Small intestine (tissue), 16 donors: ENCODE measurements around the gene PRR20A. TPM values are rescaled to one million over a fixed set of nuclear protein-coding genes. Genes with fewer than 3 reads are reported as not detected.
"Not testable (repeated sequence)": the region's sequence is repeated elsewhere in the genome, so short reads cannot be mapped to it uniquely, and the experiment has no call there.

Experiments
- DNase-seq, 2 donors: peaks; one replicate each; pipeline versions ENCODE4 v3.0.0 to v3.0.0-alpha.2; 2013
- FAIRE-seq: peaks from 2 replicates; lab custom pipeline; 2012; peaks lifted over from hg19 to GRCh38; lab: Jason Lieb, UNC
- H3K27ac ChIP-seq, 3 donors: one replicate each; pipeline ENCODE4 v1.5.1; 2013; ENCODE audit warnings: low read length in 2 of 3, mild to moderate bottlenecking in 2 of 3, control low read depth in 1 of 3, inconsistent platforms in 1 of 3, low read depth in 1 of 3, moderate library complexity in 1 of 3
- H3K27me3 ChIP-seq, 3 donors: one replicate each; pipeline ENCODE4 v1.6.1; 2013; ENCODE audit warnings: low read length in 3 of 3, inconsistent platforms in 1 of 3; ENCODE audit not compliant: control insufficient read depth in 3 of 3, insufficient read depth in 3 of 3
- H3K36me3 ChIP-seq, 3 donors: one replicate each; pipeline ENCODE4 v1.6.1; 2013; ENCODE audit warnings: low read length in 3 of 3, inconsistent platforms in 1 of 3, low read depth in 1 of 3, mild to moderate bottlenecking in 1 of 3, moderate library complexity in 1 of 3; ENCODE audit not compliant: control insufficient read depth in 3 of 3, insufficient read depth in 2 of 3
- H3K4me1 ChIP-seq, 3 donors: one replicate each; pipeline ENCODE4 v1.6.1; 2013; ENCODE audit warnings: low read length in 2 of 3, inconsistent platforms in 1 of 3, low read depth in 1 of 3, mild to moderate bottlenecking in 1 of 3, moderate library complexity in 1 of 3; ENCODE audit not compliant: control insufficient read depth in 3 of 3, insufficient read depth in 2 of 3
- H3K4me3 ChIP-seq, 3 donors: one replicate each; pipeline ENCODE4 v1.5.1; 2013; ENCODE audit warnings: low read length in 3 of 3, control low read depth in 1 of 3, inconsistent platforms in 1 of 3, low read depth in 1 of 3, mild to moderate bottlenecking in 1 of 3, moderate library complexity in 1 of 3
- H3K9me3 ChIP-seq, 2 donors: one replicate each; pipeline ENCODE4 v1.6.1; 2013; ENCODE audit warnings: low read depth in 1 of 2, low read length in 1 of 2; ENCODE audit not compliant: control insufficient read depth in 2 of 2, insufficient read depth in 1 of 2
- WGBS, 3 donors: extraction: QIAGEN DNeasy Blood & Tissue Kit; methylation state at CpG; one replicate each; pipeline ENCODE4 v1.1.7; 2013; 5-methylcytosine and 5-hydroxymethylcytosine counted together
- long read RNA-seq, 10 donors: transcript quantifications; one replicate each; lab custom pipeline, GENCODE V29; 2026
- polyA plus RNA-seq, 4 donors: library from polyadenylated mRNA; stranded (reverse) in 3 of 4; unstranded in 1 of 4; fragments of 200-250 nt in 3 of 4; fragments of 120-200 nt in 1 of 4; gene quantifications; one replicate each; pipeline versions ENCODE4 v1.2.1 to v1.2.3, GENCODE V29; 2013
- donor health status: healthy with polysubstance abuse.
- donor health status: control.
- donor health status: control.
- donor health status: Bipolar disorder and iron deficiency.
- donor health status: healthy.

The PRR20A gene
- polyA plus RNA-seq, result not detected
- long read RNA-seq, donor 1, result 0 reads
- long read RNA-seq, donor 2, result 0 reads
- long read RNA-seq, donor 3, result 0 reads
- long read RNA-seq, donor 4, result 0 reads
- long read RNA-seq, donor 5, result 0 reads
- long read RNA-seq, donor 6, result 0 reads
- long read RNA-seq, donor 7, result 0 reads
- long read RNA-seq, donor 8, result 0 reads
- long read RNA-seq, donor 9, result 0 reads
- long read RNA-seq, donor 10, result 0 reads

DNA sequence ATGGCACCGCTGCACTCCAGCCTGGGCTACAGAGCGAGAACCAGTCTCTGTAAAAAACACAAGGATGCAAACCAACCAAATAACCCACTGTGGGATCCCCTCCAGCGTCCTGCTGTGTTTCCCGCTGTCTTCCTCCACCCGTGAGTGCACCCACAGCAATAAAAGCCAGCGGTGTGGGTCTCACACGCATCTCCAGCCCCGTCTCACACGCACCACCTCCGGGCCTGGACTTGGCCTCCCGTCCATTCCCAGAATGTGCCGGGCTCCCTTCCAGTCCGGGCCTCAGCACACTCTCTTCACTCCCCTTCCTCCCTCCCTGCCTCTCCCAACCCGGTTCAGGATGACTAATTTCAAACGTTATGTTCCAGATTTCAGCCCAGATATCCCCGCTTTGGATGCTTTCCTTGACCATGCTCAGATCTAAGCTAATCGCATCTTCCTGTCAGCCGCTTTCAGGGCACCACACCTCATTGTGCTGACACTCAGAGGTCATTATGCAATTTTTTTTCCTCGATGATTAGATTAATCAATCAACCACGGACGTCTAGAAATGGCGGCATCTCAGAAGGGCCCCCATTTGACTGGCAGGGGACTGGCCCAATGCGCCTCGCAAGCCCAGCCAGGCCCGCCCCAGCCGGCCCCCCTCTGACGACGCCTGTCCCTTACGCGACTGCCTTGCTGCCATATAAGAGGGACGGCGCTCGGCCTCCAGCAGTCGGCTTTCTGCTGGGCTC lies at the start of gene PRR20A:
PRR20A (plus strand) TSS at position 684 of the 734 bp plus-strand sequence. CDS start 387 bp downstream, outside the sequence.
- H3K4me3 ChIP-seq, H3K4me1 ChIP-seq, H3K36me3 ChIP-seq, FAIRE-seq, DNase-seq, H3K9me3 ChIP-seq, H3K27me3 ChIP-seq, H3K27ac ChIP-seq: not testable (repeated sequence)
- 95 to 98% (median 97%) methylated on average over 7 to 13 of the region's 34 CpGs for WGBS, 3 donors

DNA sequence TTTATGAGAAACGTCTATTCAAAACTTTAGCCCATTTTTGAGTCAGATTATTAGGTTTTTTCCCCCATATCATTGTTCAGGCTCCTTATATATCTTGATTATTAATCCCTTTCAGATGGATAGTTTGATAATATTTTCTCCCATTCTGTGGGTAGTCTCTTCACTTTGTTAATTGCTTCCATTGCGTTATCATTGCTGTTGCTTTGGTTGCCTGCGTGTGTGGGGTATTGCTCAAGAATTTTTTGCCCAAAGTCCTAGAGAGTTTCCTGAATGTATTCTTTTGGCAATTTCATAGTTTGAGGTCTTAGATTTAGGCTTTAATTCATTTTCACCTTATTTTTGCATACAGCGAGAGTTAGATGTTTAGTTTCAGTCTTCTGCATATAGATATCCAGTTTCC lies 25.8 kb upstream of the PRR20A start:
- Histone ChIP-seq H3K4me3 (no peak overlapping the region), H3K4me1 (no peaks in the 10 kb centered on the region), H3K27ac (no peak overlapping the region), H3K36me3 (no peaks in the 10 kb centered on the region), H3K27me3 (no peaks in the 10 kb centered on the region), H3K9me3 (peaks cover 0 to 6% of the 10 kb centered on the region in 2 donors)
- DNase-seq (no peak), FAIRE-seq (no peak)
- WGBS, 3 donors, result 87 to 88% (median 88%) methylated on average over 4 of the region's 4 CpGs

DNA sequence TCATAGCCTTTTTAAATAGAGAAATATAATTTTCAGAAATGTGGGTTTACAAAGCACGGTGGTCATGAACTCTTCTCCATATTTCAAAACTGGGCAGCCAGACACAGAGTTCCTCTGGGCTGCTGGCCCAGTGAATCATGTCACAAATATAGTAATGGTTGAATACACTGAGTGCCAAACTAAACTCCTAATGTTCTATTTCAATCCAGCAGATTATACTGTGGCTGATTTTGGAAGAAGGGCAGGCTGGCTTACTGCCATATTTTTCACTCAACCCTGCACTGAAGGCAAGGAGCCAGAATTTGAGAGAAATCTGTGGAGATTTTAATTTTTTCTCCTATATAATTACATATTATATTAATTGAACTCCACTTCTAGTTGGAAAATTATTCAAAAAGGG lies 17.0 kb upstream of the PRR20A start:
- no peak overlapping the region for H3K27ac ChIP-seq
- H3K4me1 ChIP-seq, result no peaks in the 10 kb centered on the region
- WGBS, 3 donors, result 53 to 68% (median 68%) methylated on average over 1 of the region's 1 CpG
- no peak for FAIRE-seq
- DNase-seq, result no peak
- no peaks in the 10 kb centered on the region for H3K36me3 ChIP-seq
- H3K9me3 ChIP-seq, result peaks cover 0 to 3% of the 10 kb centered on the region in 2 donors
- no peaks in the 10 kb centered on the region for H3K27me3 ChIP-seq
- H3K4me3 ChIP-seq, result no peak overlapping the region

DNA sequence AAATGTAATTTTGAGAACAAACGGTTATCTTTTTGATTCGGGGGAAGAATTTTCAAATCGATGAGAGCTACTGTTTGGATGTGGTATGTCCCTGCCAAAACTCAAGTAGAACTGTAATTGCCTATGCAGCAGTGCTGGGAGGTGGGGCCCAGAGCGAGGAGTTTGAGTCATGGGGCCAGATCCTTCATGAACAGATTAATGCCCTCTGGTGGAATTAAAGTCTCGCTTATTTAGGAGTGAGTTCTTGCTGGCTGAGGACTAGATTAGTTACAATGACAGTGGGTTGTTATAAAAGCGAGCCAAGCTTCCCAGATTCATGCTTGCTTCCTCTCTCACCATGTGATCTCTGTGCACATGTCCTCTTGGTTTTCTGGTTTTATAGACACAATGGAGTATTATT lies 11.8 kb upstream of the PRR20A start:
- FAIRE-seq (no peak), DNase-seq (no peak)
- no peaks in the 10 kb centered on the region for H3K4me1 ChIP-seq
- no peaks in the 10 kb centered on the region for H3K36me3 ChIP-seq
- no peak overlapping the region for H3K27ac ChIP-seq
- 79 to 84% (median 83%) methylated on average over 6 of the region's 6 CpGs for WGBS, 3 donors
- H3K4me3 ChIP-seq, result no peak overlapping the region
- peaks cover 0 to 1% of the 10 kb centered on the region in 2 donors for H3K9me3 ChIP-seq
- H3K27me3 ChIP-seq, result no peaks in the 10 kb centered on the region

DNA sequence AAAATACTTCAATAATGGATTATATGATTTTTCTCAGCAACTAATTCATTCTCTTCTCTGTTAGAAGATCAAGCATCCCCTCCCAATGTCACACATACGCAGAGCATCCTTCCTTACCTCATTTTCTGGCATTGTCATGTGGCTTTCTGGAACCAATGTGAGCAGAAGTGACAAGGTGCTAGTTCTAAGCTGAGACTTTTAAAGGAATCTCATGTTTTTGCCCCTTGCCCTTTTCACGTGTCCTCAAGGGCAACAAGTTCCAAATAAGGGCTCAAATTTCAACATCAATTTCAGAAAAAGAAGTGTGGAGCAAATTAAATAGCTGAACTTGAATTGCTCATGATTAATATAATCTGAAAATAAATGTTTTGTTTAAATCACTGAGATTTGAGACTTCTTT lies 4.6 kb upstream of the PRR20A start:
- no peaks in the 10 kb centered on the region for H3K27me3 ChIP-seq
- FAIRE-seq, result no peak
- no peak overlapping the region for H3K27ac ChIP-seq
- H3K4me3 ChIP-seq, result no peak overlapping the region
- 50 to 63% (median 52%) methylated on average over 2 of the region's 2 CpGs for WGBS, 3 donors
- peak in 1 of 2 donors; percentile 11 for DNase-seq
- H3K36me3 ChIP-seq, result no peaks in the 10 kb centered on the region
- peaks cover 0 to 5% of the 10 kb centered on the region in 2 donors for H3K9me3 ChIP-seq
- no peaks in the 10 kb centered on the region for H3K4me1 ChIP-seq

DNA sequence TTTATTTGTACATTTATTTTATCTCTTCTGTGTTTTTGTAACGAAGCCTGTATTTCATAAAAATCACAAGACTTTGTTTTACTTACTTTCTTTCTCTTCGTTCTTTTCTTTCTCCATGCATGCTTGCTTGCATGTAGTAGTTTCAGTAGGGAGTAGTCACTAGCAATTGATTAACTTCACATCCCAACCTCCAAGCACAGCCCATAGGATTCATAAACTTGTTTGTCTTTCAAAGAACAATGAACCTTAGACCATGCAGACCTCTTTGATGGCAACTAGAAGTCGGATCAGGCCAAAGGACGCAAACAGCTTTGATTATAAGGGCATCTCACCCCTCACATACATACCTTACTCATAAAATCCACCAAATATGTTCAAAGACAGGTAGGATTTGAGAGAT lies 3.1 kb upstream of the PRR20A start:
- FAIRE-seq (no peak), DNase-seq (peak; percentile 1 to 69)
- peak overlapping the region in 1 of 3 donors; percentile 38 for H3K27ac ChIP-seq

DNA sequence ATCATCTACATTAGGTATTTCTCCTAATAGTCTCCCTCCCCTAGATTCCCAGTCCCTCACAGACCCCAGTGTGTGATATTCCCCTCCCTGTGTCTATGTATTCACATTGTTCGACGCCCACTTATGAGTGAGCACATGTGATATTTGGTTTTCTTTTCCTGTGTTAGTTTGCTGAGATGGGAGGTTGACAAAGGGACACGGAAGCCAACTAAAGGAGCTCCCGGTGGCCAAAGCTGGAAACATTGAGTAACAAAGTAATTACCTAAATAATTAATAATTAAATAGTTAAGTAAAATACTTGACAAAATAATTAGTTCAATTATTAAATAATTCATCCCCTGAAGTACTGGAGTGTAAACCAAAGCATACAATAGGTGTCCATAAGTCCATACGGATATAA lies 1.7 kb upstream of the PRR20A start:
- DNase-seq (no peak), FAIRE-seq (no peak)
- no peak overlapping the region for H3K27ac ChIP-seq
- 86 to 92% (median 90%) methylated on average over 5 of the region's 5 CpGs for WGBS, 3 donors
- no peaks in the 10 kb centered on the region for H3K4me1 ChIP-seq
- peaks cover 0 to 5% of the 10 kb centered on the region in 2 donors for H3K9me3 ChIP-seq
- H3K36me3 ChIP-seq, result no peaks in the 10 kb centered on the region
- no peaks in the 10 kb centered on the region for H3K27me3 ChIP-seq
- no peak overlapping the region for H3K4me3 ChIP-seq

More for the DNA sequence above, 3.1 kb upstream of the PRR20A start:
- H3K9me3 ChIP-seq, result peaks cover 0 to 5% of the 10 kb centered on the region in 2 donors
- H3K27me3 ChIP-seq, result no peaks in the 10 kb centered on the region
- no peaks in the 10 kb centered on the region for H3K36me3 ChIP-seq
- no peaks in the 10 kb centered on the region for H3K4me1 ChIP-seq
- H3K4me3 ChIP-seq, result no peak overlapping the region
- 14 to 58% (median 35%) methylated on average over 4 of the region's 4 CpGs for WGBS, 3 donors

DNA sequence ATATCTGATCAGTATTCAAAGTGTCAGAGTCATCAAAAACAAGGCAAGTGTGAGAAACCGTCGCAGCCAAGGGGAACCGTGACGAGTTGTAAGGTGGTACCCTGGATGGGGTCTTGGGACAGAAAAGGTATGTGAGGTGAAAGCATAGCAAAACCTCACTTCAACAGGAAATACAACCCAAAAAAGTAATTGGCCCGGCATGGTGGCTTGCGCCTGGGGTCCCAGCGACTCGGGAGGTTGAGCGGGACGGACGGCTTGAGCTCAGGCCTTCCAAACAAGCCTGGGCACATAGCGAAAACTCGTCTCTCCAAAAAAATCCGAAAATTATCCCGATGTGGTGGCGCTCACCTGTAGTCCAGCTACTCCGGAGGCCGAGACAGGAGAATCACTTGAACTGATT lies 937 bp upstream of the PRR20A start:
- DNase-seq, H3K27me3 ChIP-seq, FAIRE-seq, H3K4me3 ChIP-seq, H3K36me3 ChIP-seq, H3K9me3 ChIP-seq, H3K27ac ChIP-seq, H3K4me1 ChIP-seq: not testable (repeated sequence)
- WGBS, 3 donors, result 93 to 96% (median 93%) methylated on average over 4 to 14 of the region's 18 CpGs
